Gastroesophageal sphincter (tissue), 3 donors: ENCODE results near the gene NFIX.

Experiments
- EP300 ChIP-seq: sonication (generic); formaldehyde crosslinking; IDR thresholded peaks from one replicate; pipeline ENCODE4 v1.6.1; 2017; ENCODE audit warnings: antibody characterized with exemption, mild to moderate bottlenecking
- POLR2A ChIP-seq, 2 donors: fragments of 450-650 bp; IDR thresholded peaks; one replicate each; pipeline ENCODE4 v1.6.1; 2017; ENCODE audit warnings: antibody characterized with exemption in 2 of 2, mild to moderate bottlenecking in 2 of 2, moderate library complexity in 1 of 2
- POLR2AphosphoS5 ChIP-seq: sonication (generic); formaldehyde crosslinking; IDR thresholded peaks from one replicate; pipeline ENCODE4 v1.6.1; 2017; ENCODE audit warnings: antibody characterized with exemption
- TF ChIP-seq, protein P1 (sequence below), 4 experiments: fragments of 200-600 bp in 2 of 4; fragments of 450-650 bp in 2 of 4; sonication (generic) in 1 of 4; IDR thresholded peaks; one replicate each; pipeline ENCODE4 v1.5.1; 2017 to 2019; ENCODE audit warnings: antibody characterized with exemption in 4 of 4, mild to moderate bottlenecking in 2 of 4, moderate library complexity in 2 of 4

DNA sequence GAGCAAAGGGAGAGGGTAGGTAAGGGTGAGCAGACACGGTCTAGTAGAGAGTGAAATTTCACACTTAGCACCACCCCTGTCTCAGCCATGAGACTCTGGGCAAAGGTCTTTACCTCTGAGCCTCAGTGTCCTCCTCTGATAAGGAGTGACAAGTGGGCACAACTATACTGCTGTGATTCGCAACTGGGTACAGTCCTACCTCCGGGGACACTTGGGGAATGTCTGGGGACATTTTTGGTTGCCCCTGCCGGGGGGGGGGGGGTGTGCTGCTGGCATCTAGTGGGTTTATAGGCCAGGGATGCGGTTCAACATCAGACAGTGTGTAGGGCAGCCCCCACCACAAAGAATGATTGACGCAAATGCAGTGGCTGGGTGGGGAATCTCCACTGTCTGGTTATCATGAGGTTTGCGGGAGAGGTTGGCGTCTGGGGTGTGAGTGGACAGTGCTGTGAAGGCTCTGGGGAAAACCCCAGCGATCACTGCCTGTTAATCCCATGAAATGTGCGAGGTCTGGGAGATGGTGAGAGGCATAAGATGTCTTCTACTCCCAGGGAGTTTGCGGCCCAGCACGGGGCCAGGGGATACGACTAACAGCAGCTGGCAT lies 127.1 kb downstream of the NFIX start:
- TF ChIP-seq, protein P1, sequence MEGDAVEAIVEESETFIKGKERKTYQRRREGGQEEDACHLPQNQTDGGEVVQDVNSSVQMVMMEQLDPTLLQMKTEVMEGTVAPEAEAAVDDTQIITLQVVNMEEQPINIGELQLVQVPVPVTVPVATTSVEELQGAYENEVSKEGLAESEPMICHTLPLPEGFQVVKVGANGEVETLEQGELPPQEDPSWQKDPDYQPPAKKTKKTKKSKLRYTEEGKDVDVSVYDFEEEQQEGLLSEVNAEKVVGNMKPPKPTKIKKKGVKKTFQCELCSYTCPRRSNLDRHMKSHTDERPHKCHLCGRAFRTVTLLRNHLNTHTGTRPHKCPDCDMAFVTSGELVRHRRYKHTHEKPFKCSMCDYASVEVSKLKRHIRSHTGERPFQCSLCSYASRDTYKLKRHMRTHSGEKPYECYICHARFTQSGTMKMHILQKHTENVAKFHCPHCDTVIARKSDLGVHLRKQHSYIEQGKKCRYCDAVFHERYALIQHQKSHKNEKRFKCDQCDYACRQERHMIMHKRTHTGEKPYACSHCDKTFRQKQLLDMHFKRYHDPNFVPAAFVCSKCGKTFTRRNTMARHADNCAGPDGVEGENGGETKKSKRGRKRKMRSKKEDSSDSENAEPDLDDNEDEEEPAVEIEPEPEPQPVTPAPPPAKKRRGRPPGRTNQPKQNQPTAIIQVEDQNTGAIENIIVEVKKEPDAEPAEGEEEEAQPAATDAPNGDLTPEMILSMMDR (IDR thresholded peaks at IDR 0.05): no peak
- no peak for TF ChIP-seq POLR2A (IDR thresholded peaks at IDR 0.05)
- TF ChIP-seq EP300: no peak
- TF ChIP-seq POLR2AphosphoS5: no peak
